HCT116 (cell line): Measurements from ENCODE around the gene CFAP46.

Source experiments
- CTCF ChIP-seq, 3 experiments: fragments of 200-600 bp in 1 of 3; sonication (generic) in 1 of 3; IDR thresholded peaks in 2 of 3; conservative IDR thresholded peaks in 1 of 3; 2 replicates each; pipeline ENCODE4 v1.5.1; 2012 to 2017; ENCODE audit warnings: low read depth in 2 of 3, low read length in 2 of 3, antibody characterized with exemption in 1 of 3, borderline replicate concordance in 1 of 3, control low read depth in 1 of 3, mild to moderate bottlenecking in 1 of 3, mixed read lengths in 1 of 3, mixed run types in 1 of 3, moderate library complexity in 1 of 3; ENCODE audit not compliant: insufficient read depth in 1 of 3
- TF ChIP-seq, protein P1 (sequence below): IDR thresholded peaks from 2 replicates; pipeline ENCODE4 v1.6.1; 2012

GRCh38 chr10:132806561-132807003 lies 135.8 kb downstream of the CFAP46 start:
- no peak for TF ChIP-seq CTCF (IDR thresholded peaks at IDR 0.05 in 2 of 3, conservative IDR thresholded peaks at IDR 0.05 in 1 of 3; ENCODE audit: borderline replicate concordance in 1 of 3, insufficient read depth in 1 of 3, low read depth in 2 of 3, low read length in 2 of 3)
- TF ChIP-seq, protein P1, sequence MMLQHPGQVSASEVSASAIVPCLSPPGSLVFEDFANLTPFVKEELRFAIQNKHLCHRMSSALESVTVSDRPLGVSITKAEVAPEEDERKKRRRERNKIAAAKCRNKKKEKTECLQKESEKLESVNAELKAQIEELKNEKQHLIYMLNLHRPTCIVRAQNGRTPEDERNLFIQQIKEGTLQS = no peak
